Smooth muscle cell (in vitro differentiated cells): ENCODE measurements around the gene MOGAT3. TPM values are rescaled to one million over a fixed set of nuclear protein-coding genes. Genes with fewer than 3 reads are reported as not detected.

Source experiments
- DNase-seq: peaks from one replicate; lab custom pipeline; 2025; ENCODE audit not compliant: unreplicated experiment; lab: John Stamatoyannopoulos, UW
- H2AFZ ChIP-seq: fragments of 200-600 bp; sonication (generic); 2 replicates; pipeline ENCODE4 v1.6.0; 2016; ENCODE audit warnings: antibody characterized with exemption, low read depth, mild to moderate bottlenecking
- H3F3A ChIP-seq: fragments of 200-600 bp; sonication (generic); 2 replicates; pipeline ENCODE4 v1.6.0; 2017; ENCODE audit warnings: antibody characterized with exemption, low read depth
- H3K27ac ChIP-seq: fragments of 200-600 bp; sonication (generic); 2 replicates; pipeline ENCODE4 v1.5.1; 2016; ENCODE audit warnings: low read depth, mild to moderate bottlenecking
- H3K27me3 ChIP-seq: fragments of 200-600 bp; sonication (generic); 2 replicates; pipeline ENCODE4 v1.6.1; 2016; ENCODE audit warnings: low read depth, mild to moderate bottlenecking
- H3K36me3 ChIP-seq: fragments of 200-600 bp; sonication (generic); 2 replicates; pipeline ENCODE4 v1.5.1; 2016; ENCODE audit warnings: low read depth
- H3K4me1 ChIP-seq: fragments of 200-600 bp; sonication (generic); 2 replicates; pipeline ENCODE4 v1.5.1; 2016; ENCODE audit warnings: low read depth
- H3K4me2 ChIP-seq: fragments of 200-600 bp; sonication (generic); 2 replicates; pipeline ENCODE4 v1.6.0; 2016; ENCODE audit warnings: mild to moderate bottlenecking
- H3K4me3 ChIP-seq: fragments of 200-600 bp; sonication (generic); 2 replicates; pipeline ENCODE4 v1.5.1; 2016; ENCODE audit warnings: mild to moderate bottlenecking
- H3K79me2 ChIP-seq: fragments of 200-600 bp; sonication (generic); 2 replicates; pipeline ENCODE4 v1.6.0; 2016; ENCODE audit warnings: low read depth, mild to moderate bottlenecking
- H3K9ac ChIP-seq: fragments of 200-600 bp; sonication (generic); 2 replicates; pipeline ENCODE4 v1.6.0; 2016; ENCODE audit warnings: low read depth
- H3K9me3 ChIP-seq: fragments of 200-600 bp; sonication (generic); replicated peaks from 2 replicates; pipeline ENCODE4 v1.5.1; 2016; ENCODE audit warnings: low read depth
- H4K20me1 ChIP-seq: fragments of 200-600 bp; sonication (generic); 2 replicates; pipeline ENCODE4 v1.6.0; 2016; ENCODE audit warnings: low read depth
- WGBS: methylation state at CpG from one replicate; pipeline ENCODE4 v1.1.7; 2016; ENCODE audit warnings: low lambda C conversion rate; 5-methylcytosine and 5-hydroxymethylcytosine counted together
- polyA plus RNA-seq: library from polyadenylated mRNA; unstranded; fragments of >200 nt; fragmentation: Nextera tagmentation; extraction: Ambion mirVana; gene quantifications from 2 replicates; pipeline ENCODE4 v1.2.1, GENCODE V29; 2016
- total RNA-seq: library from RNA; depleted of rRNA; stranded (reverse); fragments of >200 nt; gene quantifications from 2 replicates; pipeline ENCODE4 v1.2.3, GENCODE V29; 2014
- TF ChIP-seq, protein P1 (sequence below): fragments of 200-600 bp; sonication (generic); IDR thresholded peaks from 2 replicates; pipeline ENCODE4 v1.5.1; 2017; ENCODE audit warnings: borderline replicate concordance, mild to moderate bottlenecking, antibody characterized with exemption; ENCODE audit not compliant: insufficient read depth, poor library complexity, severe bottlenecking

MOGAT3 gene
- total and polyA plus RNA-seq, 2 experiments from 2014 or later = not detected

- H3K27me3 ChIP-seq = peaks cover 72% of the 10 kb centered on the region
- no peaks in the 10 kb centered on the region for H3K9me3 ChIP-seq
- TF ChIP-seq, protein P1, sequence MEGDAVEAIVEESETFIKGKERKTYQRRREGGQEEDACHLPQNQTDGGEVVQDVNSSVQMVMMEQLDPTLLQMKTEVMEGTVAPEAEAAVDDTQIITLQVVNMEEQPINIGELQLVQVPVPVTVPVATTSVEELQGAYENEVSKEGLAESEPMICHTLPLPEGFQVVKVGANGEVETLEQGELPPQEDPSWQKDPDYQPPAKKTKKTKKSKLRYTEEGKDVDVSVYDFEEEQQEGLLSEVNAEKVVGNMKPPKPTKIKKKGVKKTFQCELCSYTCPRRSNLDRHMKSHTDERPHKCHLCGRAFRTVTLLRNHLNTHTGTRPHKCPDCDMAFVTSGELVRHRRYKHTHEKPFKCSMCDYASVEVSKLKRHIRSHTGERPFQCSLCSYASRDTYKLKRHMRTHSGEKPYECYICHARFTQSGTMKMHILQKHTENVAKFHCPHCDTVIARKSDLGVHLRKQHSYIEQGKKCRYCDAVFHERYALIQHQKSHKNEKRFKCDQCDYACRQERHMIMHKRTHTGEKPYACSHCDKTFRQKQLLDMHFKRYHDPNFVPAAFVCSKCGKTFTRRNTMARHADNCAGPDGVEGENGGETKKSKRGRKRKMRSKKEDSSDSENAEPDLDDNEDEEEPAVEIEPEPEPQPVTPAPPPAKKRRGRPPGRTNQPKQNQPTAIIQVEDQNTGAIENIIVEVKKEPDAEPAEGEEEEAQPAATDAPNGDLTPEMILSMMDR = peak; percentile 80
- 5% methylated on average over 32 of the region's 33 CpGs for WGBS
- peaks cover 3% of the 10 kb centered on the region for H4K20me1 ChIP-seq
- no peak overlapping the region for H3K27ac ChIP-seq
- peaks cover 10% of the 10 kb centered on the region for H3F3A ChIP-seq
- H3K4me2 ChIP-seq = peak overlapping the region; percentile 30
- H3K9ac ChIP-seq = no peak overlapping the region
- H2AFZ ChIP-seq = no peak overlapping the region
- H3K79me2 ChIP-seq = no peaks in the 10 kb centered on the region
- peak; percentile 52 for DNase-seq
- peaks cover 39% of the 10 kb centered on the region for H3K4me1 ChIP-seq
- H3K36me3 ChIP-seq = no peaks in the 10 kb centered on the region
- no peak overlapping the region for H3K4me3 ChIP-seq
Measured at GRCh38 chr7:101169838-101170551, 30.8 kb downstream of the MOGAT3 start.

- WGBS = 1% methylated on average over 15 of the region's 18 CpGs
- TF ChIP-seq, protein P1 = no peak
- peak overlapping the region; percentile 30 for H3K4me2 ChIP-seq
Measured at GRCh38 chr7:101169110-101169837, 31.6 kb downstream of the MOGAT3 start.

GRCh38 chr7:101168412-101169049 lies 32.3 kb downstream of the MOGAT3 start:
- TF ChIP-seq, protein P1 = no peak
- Histone ChIP-seq H3K9me3 (no peaks in the 10 kb centered on the region), H2AFZ (no peak overlapping the region), H3K4me2 (peak overlapping the region; percentile 19), H3F3A (peaks cover 10% of the 10 kb centered on the region), H3K36me3 (no peaks in the 10 kb centered on the region), H3K79me2 (no peaks in the 10 kb centered on the region), H3K9ac (no peak overlapping the region), H3K27ac (no peak overlapping the region), H3K27me3 (peaks cover 72% of the 10 kb centered on the region), H3K4me1 (peaks cover 44% of the 10 kb centered on the region), H3K4me3 (no peak overlapping the region), H4K20me1 (peaks cover 17% of the 10 kb centered on the region)
- no peak for DNase-seq
- WGBS = 15% methylated on average over 2 of the region's 6 CpGs

More at GRCh38 chr7:101169110-101169837, 31.6 kb downstream of the MOGAT3 start:
- H4K20me1 ChIP-seq = peaks cover 10% of the 10 kb centered on the region
- H3F3A ChIP-seq = peaks cover 10% of the 10 kb centered on the region
- no peak overlapping the region for H2AFZ ChIP-seq
- no peaks in the 10 kb centered on the region for H3K79me2 ChIP-seq
- H3K36me3 ChIP-seq = no peaks in the 10 kb centered on the region
- H3K9ac ChIP-seq = no peak overlapping the region
- peaks cover 72% of the 10 kb centered on the region for H3K27me3 ChIP-seq
- H3K27ac ChIP-seq = no peak overlapping the region
- no peak for DNase-seq
- peaks cover 39% of the 10 kb centered on the region for H3K4me1 ChIP-seq
- no peaks in the 10 kb centered on the region for H3K9me3 ChIP-seq
- H3K4me3 ChIP-seq = no peak overlapping the region
